H9 (cell line): ENCODE results near the gene OR6Y1. TPM values are rescaled to one million over a fixed set of nuclear protein-coding genes. Genes with fewer than 3 reads are reported as not detected.

Experiments
- DNase-seq: peaks from one replicate; pipeline ENCODE4 v3.0.0-alpha.2; 2017
- H2AFZ ChIP-seq: one replicate; pipeline ENCODE4 v1.6.1; 2013; ENCODE audit warnings: mild to moderate bottlenecking, low read length, control low read depth, moderate library complexity
- H2AK5ac ChIP-seq: 2 replicates; pipeline ENCODE4 v1.6.1; 2013; ENCODE audit warnings: low read length, control low read depth, mixed read lengths; ENCODE audit not compliant: insufficient read length
- H2BK120ac ChIP-seq: one replicate; pipeline ENCODE4 v1.6.1; 2013; ENCODE audit warnings: low read depth, mild to moderate bottlenecking, low read length, control low read depth, inconsistent platforms; ENCODE audit not compliant: poor library complexity, severe bottlenecking
- H2BK12ac ChIP-seq: 2 replicates; pipeline ENCODE4 v1.6.1; 2013; ENCODE audit warnings: low read length, control low read depth, mixed read lengths, low read depth; ENCODE audit not compliant: insufficient read length
- H2BK15ac ChIP-seq: 2 replicates; pipeline ENCODE4 v1.6.1; 2013; ENCODE audit warnings: low read depth, low read length, control low read depth
- H2BK20ac ChIP-seq: one replicate; pipeline ENCODE4 v1.6.1; 2013; ENCODE audit warnings: low read depth, mild to moderate bottlenecking, low read length, control low read depth, inconsistent platforms; ENCODE audit not compliant: poor library complexity, severe bottlenecking
- H2BK5ac ChIP-seq: 2 replicates; pipeline ENCODE4 v1.6.1; 2013; ENCODE audit warnings: low read length, control low read depth, mixed read lengths; ENCODE audit not compliant: insufficient read length
- H3K14ac ChIP-seq: 2 replicates; pipeline ENCODE4 v1.6.1; 2013; ENCODE audit warnings: low read length, control low read depth; ENCODE audit not compliant: insufficient read depth
- H3K18ac ChIP-seq: 2 replicates; pipeline ENCODE4 v1.6.1; 2013; ENCODE audit warnings: low read depth, mild to moderate bottlenecking, mixed read lengths, low read length, control low read depth; ENCODE audit not compliant: insufficient read length
- H3K23ac ChIP-seq: 2 replicates; pipeline ENCODE4 v1.6.1; 2013; ENCODE audit warnings: low read length, control low read depth, mixed read lengths, low read depth; ENCODE audit not compliant: insufficient read length
- H3K23me2 ChIP-seq: 2 replicates; pipeline ENCODE4 v1.6.1; 2013; ENCODE audit warnings: low read depth, mild to moderate bottlenecking, mixed read lengths, low read length, control low read depth; ENCODE audit not compliant: insufficient read length, poor library complexity, severe bottlenecking
- H3K27ac ChIP-seq: 2 replicates; pipeline ENCODE4 v1.5.1; 2013; ENCODE audit warnings: low read length, control low read depth, mixed read lengths, low read depth; ENCODE audit not compliant: insufficient read length
- H3K27me3 ChIP-seq: 2 replicates; pipeline ENCODE4 v1.6.1; 2013; ENCODE audit warnings: low read length, control low read depth, inconsistent platforms; ENCODE audit not compliant: insufficient read depth
- H3K4ac ChIP-seq: 2 replicates; pipeline ENCODE4 v1.6.1; 2013; ENCODE audit warnings: low read depth, mild to moderate bottlenecking, control low read depth, inconsistent platforms, low read length, moderate library complexity
- H3K4me1 ChIP-seq: 2 replicates; pipeline ENCODE4 v1.6.1; 2013; ENCODE audit warnings: low read length, control low read depth, inconsistent platforms; ENCODE audit not compliant: insufficient read depth
- H3K4me2 ChIP-seq: 2 replicates; pipeline ENCODE4 v1.6.1; 2013; ENCODE audit warnings: low read length, control low read depth, mixed read lengths; ENCODE audit not compliant: insufficient read length, insufficient read depth
- H3K56ac ChIP-seq: 2 replicates; pipeline ENCODE4 v1.6.1; 2013; ENCODE audit warnings: low read depth, mild to moderate bottlenecking, mixed read lengths, low read length, control low read depth; ENCODE audit not compliant: insufficient read length
- H3K79me1 ChIP-seq: 2 replicates; pipeline ENCODE4 v1.6.1; 2013; ENCODE audit warnings: low read depth, mild to moderate bottlenecking, moderate library complexity, low read length, control low read depth, inconsistent platforms; ENCODE audit not compliant: insufficient read depth, poor library complexity, severe bottlenecking
- H3K79me2 ChIP-seq: 2 replicates; pipeline ENCODE4 v1.6.1; 2013; ENCODE audit warnings: low read length, control low read depth, inconsistent platforms; ENCODE audit not compliant: insufficient read depth
- H3K9ac ChIP-seq: 2 replicates; pipeline ENCODE4 v1.6.1; 2013; ENCODE audit warnings: low read length, control low read depth, mixed read lengths; ENCODE audit not compliant: insufficient read length; ENCODE audit errors: extremely low read depth
- H3K9me3 ChIP-seq: one replicate; pipeline ENCODE4 v1.6.1; 2013; ENCODE audit warnings: low read depth, low read length, inconsistent platforms; ENCODE audit not compliant: control insufficient read depth
- H3T11ph ChIP-seq: one replicate; pipeline ENCODE4 v1.6.1; 2013; ENCODE audit warnings: mild to moderate bottlenecking, low read length, control low read depth, inconsistent platforms
- H4K20me1 ChIP-seq: one replicate; pipeline ENCODE4 v1.6.1; 2013; ENCODE audit not compliant: control insufficient read depth, insufficient read length, insufficient read depth
- H4K5ac ChIP-seq: 2 replicates; pipeline ENCODE4 v1.6.1; 2013; ENCODE audit warnings: low read depth, mild to moderate bottlenecking, mixed read lengths, low read length, control low read depth; ENCODE audit not compliant: insufficient read length
- H4K8ac ChIP-seq: replicated peaks from 2 replicates; pipeline ENCODE4 v1.6.1; 2013; ENCODE audit warnings: low read length, control low read depth, mixed read lengths, low read depth; ENCODE audit not compliant: insufficient read length
- H4K91ac ChIP-seq: 2 replicates; pipeline ENCODE4 v1.6.1; 2013; ENCODE audit warnings: low read depth, mild to moderate bottlenecking, moderate library complexity, mixed read lengths, low read length, control low read depth; ENCODE audit not compliant: insufficient read length
- H3K27ac Mint-ChIP-seq, 3 experiments: 2 replicates in 2 of 3; 3 replicates in 1 of 3; pipeline ENCODE4 v1.8.0; 2020 to 2021; ENCODE audit warnings: mixed read lengths in 3 of 3, mild to moderate bottlenecking in 1 of 3, moderate library complexity in 1 of 3
- H3K27me3 Mint-ChIP-seq: 2 replicates; pipeline ENCODE4 v1.8.0; 2021; ENCODE audit warnings: low read depth, mild to moderate bottlenecking, moderate library complexity, mixed read lengths
- H3K36me3 Mint-ChIP-seq, 3 experiments: 2 replicates in 2 of 3; 3 replicates in 1 of 3; pipeline ENCODE4 v1.8.0; 2020 to 2021; ENCODE audit warnings: low read depth in 3 of 3, mixed read lengths in 3 of 3; ENCODE audit not compliant: insufficient read depth in 1 of 3
- H3K4me1 Mint-ChIP-seq, 2 experiments: 2 replicates each; pipeline ENCODE4 v1.8.0; 2020; ENCODE audit warnings: mixed read lengths in 2 of 2
- H3K4me3 Mint-ChIP-seq, 2 experiments: 2 replicates in 1 of 2; 3 replicates in 1 of 2; pipeline ENCODE4 v1.8.0; 2020 to 2021; ENCODE audit warnings: mild to moderate bottlenecking in 2 of 2, mixed read lengths in 2 of 2, moderate library complexity in 1 of 2
- H3K9me3 Mint-ChIP-seq, 2 experiments: 2 replicates in 1 of 2; 3 replicates in 1 of 2; pipeline ENCODE4 v1.8.0; 2020; ENCODE audit warnings: mild to moderate bottlenecking in 2 of 2, mixed read lengths in 2 of 2, moderate library complexity in 1 of 2
- CTCF ChIP-seq: fragments of 200-600 bp; sonication (generic); conservative IDR thresholded peaks from 3 replicates; pipeline ENCODE4 v1.8.0; 2021; ENCODE audit warnings: antibody characterized with exemption, mild to moderate bottlenecking
- WGBS: extraction: QIAGEN DNeasy Blood & Tissue Kit; methylation state at CpG from one replicate; pipeline ENCODE4 v1.1.7; 2013; ENCODE audit warnings: missing lambda C conversion rate, low lambda C conversion rate, mixed read lengths; ENCODE audit not compliant: insufficient read length; ENCODE audit errors: extremely low coverage; 5-methylcytosine and 5-hydroxymethylcytosine counted together
- total RNA-seq: library from RNA; stranded (reverse); gene quantifications from 2 replicates; pipeline ENCODE4 v1.2.1, GENCODE V29; 2021

The OR6Y1 gene
- total RNA-seq, 1 experiment from 2014 or later: not detected

- Histone ChIP-seq H4K20me1 (no peaks in the 10 kb centered on the region), H3K4me1 (no peaks in the 10 kb centered on the region), H2AK5ac (no peak overlapping the region), H3K9me3 (no peaks in the 10 kb centered on the region), H3K23me2 (no peaks in the 10 kb centered on the region), H3K9ac (no peak overlapping the region), H3K27me3 (no peaks in the 10 kb centered on the region), H3K4me2 (no peak overlapping the region), H2BK15ac (no peak overlapping the region), H4K8ac (no peak overlapping the region), H2BK5ac (no peak overlapping the region), H4K5ac (no peak overlapping the region), H2AFZ (no peak overlapping the region), H3K79me1 (no peaks in the 10 kb centered on the region), H3T11ph (no peak overlapping the region), H3K14ac (no peak overlapping the region), H3K56ac (no peak overlapping the region), H2BK12ac (no peak overlapping the region), H3K18ac (no peak overlapping the region), H2BK120ac (no peak overlapping the region), H4K91ac (no peak overlapping the region), H3K27ac (no peak overlapping the region), H3K4ac (no peak overlapping the region), H2BK20ac (no peak overlapping the region), H3K23ac (no peak overlapping the region), H3K79me2 (no peaks in the 10 kb centered on the region)
- no peaks in the 10 kb centered on the region for H3K9me3 Mint-ChIP-seq
- no peaks in the 10 kb centered on the region for H3K4me1 Mint-ChIP-seq
- no peak for DNase-seq
- TF ChIP-seq CTCF: no peak
- no CpG with 5 or more reads among the region's 2 CpGs for WGBS
- no peak overlapping the region for H3K27ac Mint-ChIP-seq
- no peak overlapping the region for H3K4me3 Mint-ChIP-seq
- no peaks in the 10 kb centered on the region for H3K27me3 Mint-ChIP-seq
- H3K36me3 Mint-ChIP-seq: no peaks in the 10 kb centered on the region
These were observed 9.6 kb upstream of the OR6Y1 start for GRCh38 chr1:158563853-158564252.
